ENCODE measurements around the gene DHODH. TPM values are rescaled to one million over a fixed set of nuclear protein-coding genes. Genes with fewer than 3 reads are reported as not detected.

DHODH gene
- total and polyA plus RNA-seq, 2 donors (not counting 1 experiment from before 2014, with no cell fraction given): 7.4 to 11.3 TPM

GRCh38 chr16:72018470-72018869 is 9.9 kb downstream of the DHODH start:
- H3K27ac Mint-ChIP-seq: no peak overlapping the region
- H3K9me3 ChIP-seq (ENCODE audit: control extremely low read depth in 1 of 3, control insufficient read depth in 2 of 3, insufficient read depth in 1 of 3, low read length in 2 of 3): no peaks in the 10 kb centered on the region
- H3K79me2 ChIP-seq (ENCODE audit: control insufficient read depth, insufficient read depth, low read length): no peaks in the 10 kb centered on the region
- H3K27me3 ChIP-seq (replicated peaks in 1 of 4; ENCODE audit: control extremely low read depth in 1 of 4, control insufficient read depth in 3 of 4, insufficient read depth in 4 of 4, low read length in 3 of 4): no peaks in the 10 kb centered on the region
- no peak overlapping the region for H3K4me3 ChIP-seq (ENCODE audit: control extremely low read depth in 1 of 5, extremely low read depth in 1 of 5, insufficient read depth in 1 of 5, low read depth in 2 of 5, low read length in 4 of 5)
- POLR2A ChIA-PET: no interaction called here
- no peaks in the 10 kb centered on the region for H3K4me1 ChIP-seq (ENCODE audit: control insufficient read depth in 2 of 2, insufficient read depth in 2 of 2, low read length in 2 of 2)
- no peak overlapping the region for H3K4me3 Mint-ChIP-seq
- peaks cover under 1 to 60% of the 10 kb centered on the region in 2 experiments for H3K36me3 ChIP-seq (replicated peaks in 1 of 2; ENCODE audit: control extremely low read depth in 1 of 2, control insufficient read depth in 1 of 2, extremely low read depth in 1 of 2, insufficient read depth in 2 of 2, low read length in 1 of 2)
- DNase-seq (no peak), ATAC-seq (ENCODE audit: low read depth) (no peak)
- intact Hi-C loops (cut with micrococcal nuclease): no loop called here
- CTCF ChIA-PET: interaction anchor here (1.0 kb wide), 1 partner anchor 13 kb away, joined by 3 read pairs; no protein-coding TSS in a partner anchor
- H3K9me3 Mint-ChIP-seq (ENCODE audit: insufficient read depth): no peaks in the 10 kb centered on the region
- no peaks in the 10 kb centered on the region for H4K20me1 ChIP-seq (ENCODE audit: control insufficient read depth, insufficient read depth, low read length, poor library complexity, severe bottlenecking)
- H3K4me1 Mint-ChIP-seq: peaks cover 2% of the 10 kb centered on the region
- H3K9ac ChIP-seq (ENCODE audit: low read length): no peak overlapping the region
- no peak overlapping the region for H2AFZ ChIP-seq (ENCODE audit: insufficient read depth, low read depth, low read length, poor library complexity, severe bottlenecking)
- no peak overlapping the region for H3K4me2 ChIP-seq (replicated peaks; ENCODE audit: low read depth, low read length, poor library complexity, severe bottlenecking)
- H3K27me3 Mint-ChIP-seq: no peaks in the 10 kb centered on the region
- whole genome bisulfite sequencing (ENCODE audit: insufficient coverage): 93% methylated on average over 8 of the region's 9 CpGs
- H3K27ac ChIP-seq (ENCODE audit: low read length in 2 of 2): no peak overlapping the region
- no peak for TF ChIP-seq EZH2 (IDR thresholded peaks at IDR 0.05; ENCODE audit: borderline replicate concordance, insufficient read depth, low read depth, low read length, poor library complexity, severe bottlenecking)
- TF ChIP-seq CTCF (IDR thresholded peaks at IDR 0.05): no peak

- Histone ChIP-seq H3K27me3 (replicated peaks in 1 of 4; ENCODE audit: control extremely low read depth in 1 of 4, control insufficient read depth in 3 of 4, insufficient read depth in 4 of 4, low read length in 3 of 4) (no peaks in the 10 kb centered on the region), H3K9ac (ENCODE audit: low read length) (no peak overlapping the region), H3K27ac (ENCODE audit: low read length in 2 of 2) (no peak overlapping the region), H4K20me1 (ENCODE audit: control insufficient read depth, insufficient read depth, low read length, poor library complexity, severe bottlenecking) (no peaks in the 10 kb centered on the region), H3K4me2 (replicated peaks; ENCODE audit: low read depth, low read length, poor library complexity, severe bottlenecking) (no peak overlapping the region), H3K4me3 (ENCODE audit: control extremely low read depth in 1 of 5, extremely low read depth in 1 of 5, insufficient read depth in 1 of 5, low read depth in 2 of 5, low read length in 4 of 5) (no peak overlapping the region), H3K36me3 (replicated peaks in 1 of 2; ENCODE audit: control extremely low read depth in 1 of 2, control insufficient read depth in 1 of 2, extremely low read depth in 1 of 2, insufficient read depth in 2 of 2, low read length in 1 of 2) (peaks cover 4 to 50% of the 10 kb centered on the region in 2 experiments), H3K9me3 (ENCODE audit: control extremely low read depth in 1 of 3, control insufficient read depth in 2 of 3, insufficient read depth in 1 of 3, low read length in 2 of 3) (no peaks in the 10 kb centered on the region), H3K4me1 (ENCODE audit: control insufficient read depth in 2 of 2, insufficient read depth in 2 of 2, low read length in 2 of 2) (no peaks in the 10 kb centered on the region), H2AFZ (ENCODE audit: insufficient read depth, low read depth, low read length, poor library complexity, severe bottlenecking) (no peak overlapping the region), H3K79me2 (ENCODE audit: control insufficient read depth, insufficient read depth, low read length) (no peaks in the 10 kb centered on the region)
- no peak for TF ChIP-seq EZH2 (IDR thresholded peaks at IDR 0.05; ENCODE audit: borderline replicate concordance, insufficient read depth, low read depth, low read length, poor library complexity, severe bottlenecking)
- no peak for TF ChIP-seq CTCF (IDR thresholded peaks at IDR 0.05)
- no peak overlapping the region for H3K27ac Mint-ChIP-seq
- WGBS (ENCODE audit: insufficient coverage): 97% methylated on average over 15 of the region's 15 CpGs
- ChIA-PET CTCF (no interaction called here), POLR2A (no interaction called here)
- H3K9me3 Mint-ChIP-seq (ENCODE audit: insufficient read depth): no peaks in the 10 kb centered on the region
- intact Hi-C loops (cut with micrococcal nuclease): no loop called here
- ATAC-seq (ENCODE audit: low read depth): no peak
- no peak for DNase-seq
- no peaks in the 10 kb centered on the region for H3K27me3 Mint-ChIP-seq
- no peak overlapping the region for H3K4me3 Mint-ChIP-seq
- H3K4me1 Mint-ChIP-seq: no peaks in the 10 kb centered on the region
Observed at GRCh38 chr16:72021043-72021442, 12.5 kb downstream of the DHODH start.

All from B cell (primary cell).